ENCODE measurements around the gene DLG4. TPM values are rescaled to one million over a fixed set of nuclear protein-coding genes. Genes with fewer than 3 reads are reported as not detected.
A peak's percentile ranks its signal among the peaks of the same experiment; 100 is the strongest.

The DLG4 gene
- 20.6 TPM for total RNA-seq
- long read RNA-seq, partial matches to known transcripts = 2 of 6 reads
- long read RNA-seq, other reads (novel, unspliced or antisense) = 3 of 6 reads

DNA sequence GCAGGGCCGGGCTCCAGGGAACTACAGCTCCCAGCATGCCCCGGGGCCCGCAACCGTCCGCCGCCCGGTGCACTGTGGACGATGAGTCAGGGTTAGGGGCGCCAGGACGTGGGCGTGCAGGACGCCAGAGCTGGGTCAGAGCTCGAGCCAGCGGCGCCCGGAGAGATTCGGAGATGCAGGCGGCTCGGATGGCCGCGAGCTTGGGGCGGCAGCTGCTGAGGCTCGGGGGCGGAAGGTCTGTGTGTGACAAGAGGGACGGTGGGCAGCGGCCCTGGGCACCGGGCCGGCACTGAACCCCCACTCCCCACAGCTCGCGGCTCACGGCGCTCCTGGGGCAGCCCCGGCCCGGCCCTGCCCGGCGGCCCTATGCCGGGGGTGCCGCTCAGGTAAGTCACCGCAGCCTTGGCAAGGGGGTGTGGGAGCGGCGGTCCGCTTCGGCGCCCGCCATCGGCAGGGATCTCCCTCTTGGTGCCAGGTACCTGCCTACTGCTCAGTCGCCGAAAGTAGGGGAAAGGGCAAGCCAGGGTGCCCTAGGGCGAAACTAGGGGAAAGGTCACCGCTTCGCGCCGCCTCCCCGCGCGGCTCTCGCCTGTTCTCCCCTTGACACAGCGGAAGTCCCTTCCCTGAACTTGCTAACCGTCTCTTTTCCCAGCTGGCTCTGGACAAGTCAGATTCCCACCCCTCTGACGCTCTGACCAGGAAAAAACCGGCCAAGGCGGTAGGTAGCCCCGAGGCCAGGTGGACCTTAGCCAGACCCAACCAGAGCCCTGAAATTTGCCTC, at the start of gene DLG4, which contains the start of gene ACADVL:
TSS of gene DLG4 (minus strand) at position 25 of the 781 bp plus-strand sequence.
TSS of gene ACADVL (plus strand) at position 127 of the 781 bp plus-strand sequence. CDS start at position 174, 47 bp downstream.
- ATAC-seq (peak; percentile 88), DNase-seq (ENCODE audit: missing footprints) (peak; percentile 97)
- intact Hi-C loops (cut with DNase I) = loop anchor here (1.0 kb wide), 1 partner anchor 18 kb away; no protein-coding TSS in a partner anchor

DNA sequence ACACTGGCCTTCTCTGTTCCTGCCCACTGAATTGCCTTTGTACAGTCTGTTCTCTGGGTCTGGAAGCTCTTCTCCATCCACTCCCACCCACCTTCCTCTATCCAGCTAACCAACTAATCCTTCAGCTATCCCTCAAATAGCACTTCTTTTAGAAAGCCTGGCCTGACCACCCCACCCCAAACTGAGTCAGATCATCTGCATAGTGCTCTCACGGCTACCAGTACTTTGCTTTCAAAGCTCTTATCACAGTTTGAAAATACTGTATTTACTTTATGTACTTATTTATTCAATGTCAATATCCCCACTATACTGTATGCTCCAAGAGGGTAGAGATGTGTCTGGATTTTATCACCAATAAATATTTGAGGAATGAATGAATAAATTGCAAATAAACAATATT, 47.1 kb upstream of the DLG4 start:
- intact Hi-C loops (cut with DNase I) = no loop called here
- no peak for ATAC-seq
- DNase-seq (ENCODE audit: missing footprints) = no peak

DNA sequence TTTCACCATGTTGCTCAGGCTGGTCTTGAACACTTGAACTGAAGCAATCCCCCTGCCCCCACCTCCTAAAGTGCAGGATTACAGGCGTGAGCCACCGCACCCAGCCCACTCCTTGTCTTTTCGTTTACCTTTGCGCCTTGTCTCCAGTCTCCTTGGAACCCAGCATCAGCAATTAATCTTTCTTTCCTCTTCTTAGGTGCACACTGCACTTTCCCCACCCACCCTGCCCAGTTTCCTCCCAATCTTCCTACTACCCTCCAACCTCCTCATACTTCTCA, 44.1 kb upstream of the DLG4 start:
- DNase-seq (ENCODE audit: missing footprints) (no peak), ATAC-seq (no peak)
- intact Hi-C loops (cut with DNase I) = no loop called here

DNA sequence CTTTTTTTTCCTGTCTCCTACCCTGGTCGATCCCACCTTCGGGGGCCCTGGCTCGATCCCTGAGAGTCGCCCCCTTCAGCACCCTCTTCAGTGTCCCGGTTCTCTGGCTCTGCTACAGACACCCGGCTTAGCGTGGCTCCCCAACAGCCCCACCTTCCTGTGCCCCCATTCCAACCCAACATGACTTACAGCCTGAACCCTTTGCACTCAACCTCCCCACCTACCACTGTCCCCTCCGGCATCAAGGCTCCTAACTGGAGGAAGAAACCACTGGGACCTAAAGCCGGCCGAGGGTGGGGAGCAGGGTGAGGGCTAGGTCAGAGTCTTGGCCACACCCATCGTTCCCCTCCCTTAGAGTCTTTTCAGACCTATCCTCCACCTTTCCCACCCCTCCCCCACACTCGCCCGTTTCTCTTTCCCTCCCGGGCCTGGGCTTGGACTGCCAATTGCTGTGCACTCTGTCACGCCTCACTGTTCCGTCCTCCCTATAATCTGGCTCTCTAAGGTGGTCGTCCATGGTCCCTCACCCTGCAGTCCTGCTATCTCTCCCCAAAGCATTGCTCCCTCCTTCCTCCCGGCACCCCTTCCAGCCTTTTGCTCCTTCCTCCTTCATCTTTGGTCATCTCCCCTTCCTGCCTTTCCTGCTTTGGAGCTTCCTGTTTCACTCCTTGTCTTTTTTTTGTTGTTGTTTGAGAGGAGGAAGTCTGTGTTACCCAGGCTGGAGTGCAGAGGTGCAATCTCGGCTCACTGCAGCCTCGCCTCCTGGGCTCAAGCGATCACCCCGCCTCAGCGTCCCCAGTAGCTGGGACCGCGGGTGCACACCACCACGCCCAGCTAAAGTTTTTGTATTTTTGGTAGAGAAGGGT, 43.5 kb upstream of the DLG4 start:
- no peak for DNase-seq (ENCODE audit: missing footprints)
- ATAC-seq = peak; percentile 15
- intact Hi-C loops (cut with DNase I) = no loop called here

DNA sequence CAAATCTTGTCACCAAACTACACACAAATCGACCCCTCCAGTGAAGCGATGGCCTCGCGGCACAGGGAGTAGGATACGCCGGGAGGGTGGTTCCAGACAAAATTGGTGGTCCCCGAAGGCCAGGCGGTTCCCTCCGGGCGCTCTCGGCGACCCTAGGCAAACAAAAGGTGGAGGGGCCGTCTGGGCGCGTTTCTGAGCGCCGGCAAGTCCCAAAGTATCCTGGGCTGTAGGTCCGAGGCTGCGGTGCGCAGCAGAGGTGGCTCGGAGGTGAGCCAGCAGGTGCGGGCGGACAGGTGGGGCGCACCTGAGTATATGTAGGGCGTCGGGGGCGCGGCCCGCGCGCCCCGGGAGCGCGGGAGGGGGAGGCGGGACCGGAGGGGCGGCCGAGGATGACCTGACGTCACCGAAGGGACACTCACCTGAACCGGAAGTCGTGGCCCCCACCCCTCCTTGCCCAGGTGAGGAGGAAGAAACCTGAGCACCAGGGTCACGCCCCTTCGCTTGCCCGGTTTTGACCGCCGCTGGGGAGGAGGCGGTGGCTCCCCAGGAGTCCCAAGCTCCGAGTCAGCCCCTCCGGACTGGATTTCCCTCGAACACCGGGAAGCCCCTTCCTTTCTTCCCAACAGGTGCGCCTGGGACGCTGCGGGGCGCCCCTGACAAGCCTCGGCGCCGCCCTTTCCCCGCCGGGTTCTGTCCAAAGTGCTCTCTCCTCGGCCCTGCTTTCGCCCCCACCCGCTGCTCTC, 42.7 kb upstream of the DLG4 start, which contains the start of gene CLDN7:
TSS of gene CLDN7 (minus strand) at position 287 of the 743 bp plus-strand sequence. CDS start 435 bp downstream, outside the sequence.
- DNase-seq (ENCODE audit: missing footprints) = no peak
- intact Hi-C loops (cut with DNase I) = no loop called here
- ATAC-seq = no peak

DNA sequence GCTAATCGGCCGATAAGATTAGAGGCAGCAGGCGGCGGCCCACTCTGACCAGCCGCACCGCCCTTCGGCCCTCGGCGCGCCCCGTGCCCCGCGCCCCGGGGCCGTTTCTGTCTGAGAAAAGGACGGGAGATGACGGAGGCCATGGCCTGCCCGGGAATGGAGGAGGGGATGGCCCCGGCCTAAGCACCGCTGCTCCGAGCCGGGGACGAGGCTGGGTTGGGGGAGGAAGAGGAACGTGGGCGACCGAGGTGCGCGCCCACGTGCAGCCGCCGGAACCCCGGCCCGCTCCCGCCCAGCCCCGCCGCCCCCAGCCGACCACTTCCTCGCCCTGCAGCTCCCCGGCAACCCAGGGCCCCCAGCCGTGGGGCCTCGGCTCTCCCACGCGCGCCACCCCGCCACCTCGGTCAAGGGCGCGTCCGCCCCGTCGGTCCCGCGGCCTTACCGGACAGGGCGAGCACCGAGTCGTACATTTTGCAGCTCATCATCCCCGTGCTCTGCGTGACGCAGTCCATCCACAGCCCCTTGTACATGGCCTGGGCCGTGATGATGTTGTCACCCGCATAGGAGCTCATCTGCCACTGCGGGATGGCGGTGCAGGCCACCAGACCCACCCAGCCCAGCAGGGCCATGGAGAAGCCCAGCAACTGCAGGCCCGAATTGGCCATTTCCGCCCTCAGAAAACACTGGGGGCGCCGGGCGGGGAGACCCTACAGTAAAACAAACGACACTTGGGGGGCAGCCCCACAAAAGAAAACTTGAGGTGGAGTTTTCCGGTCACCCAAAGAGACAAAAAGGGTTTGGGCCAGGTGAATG, 41.9 kb upstream of the DLG4 start:
- peak; percentile 27 for ATAC-seq
- no peak for DNase-seq (ENCODE audit: missing footprints)
- intact Hi-C loops (cut with DNase I) = no loop called here

DNA sequence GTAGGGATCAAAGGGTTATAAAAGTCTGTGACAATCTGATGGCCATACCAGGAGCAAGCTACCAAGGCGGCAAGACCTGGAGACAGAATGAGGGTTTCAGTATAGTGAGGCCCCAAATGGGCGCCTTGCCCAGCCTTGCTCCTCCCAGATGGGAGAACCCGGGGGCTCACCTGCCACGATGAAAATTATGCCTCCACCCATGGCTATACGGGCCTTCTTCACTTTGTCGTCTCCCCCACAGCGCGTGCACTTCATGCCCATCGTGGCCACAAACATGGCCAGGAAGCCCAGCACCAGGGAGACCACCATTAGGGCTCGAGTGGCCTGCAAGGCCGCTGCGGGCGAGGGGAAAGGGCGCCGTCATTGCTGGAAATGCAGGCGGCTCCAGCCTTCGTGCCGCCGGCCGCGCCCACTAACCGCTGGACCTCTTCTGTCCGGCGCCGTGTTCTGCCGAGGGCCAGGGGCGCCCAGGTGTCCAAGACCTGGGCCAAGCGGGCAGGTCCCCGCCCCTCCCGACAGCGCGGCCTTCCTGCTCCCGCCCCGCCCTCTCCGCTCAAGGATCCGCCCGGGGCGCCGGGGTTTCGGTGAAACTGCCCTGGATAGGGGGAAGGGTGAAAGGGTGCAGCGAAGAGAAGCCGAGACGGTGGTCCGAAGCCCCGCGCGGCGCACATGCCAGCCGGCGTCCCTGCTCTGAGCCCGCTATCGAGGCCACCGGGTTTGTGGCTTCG, 41.2 kb upstream of the DLG4 start:
- DNase-seq (ENCODE audit: missing footprints) (peak; percentile 76), ATAC-seq (peak; percentile 54)
- intact Hi-C loops (cut with DNase I) = no loop called here

DNA sequence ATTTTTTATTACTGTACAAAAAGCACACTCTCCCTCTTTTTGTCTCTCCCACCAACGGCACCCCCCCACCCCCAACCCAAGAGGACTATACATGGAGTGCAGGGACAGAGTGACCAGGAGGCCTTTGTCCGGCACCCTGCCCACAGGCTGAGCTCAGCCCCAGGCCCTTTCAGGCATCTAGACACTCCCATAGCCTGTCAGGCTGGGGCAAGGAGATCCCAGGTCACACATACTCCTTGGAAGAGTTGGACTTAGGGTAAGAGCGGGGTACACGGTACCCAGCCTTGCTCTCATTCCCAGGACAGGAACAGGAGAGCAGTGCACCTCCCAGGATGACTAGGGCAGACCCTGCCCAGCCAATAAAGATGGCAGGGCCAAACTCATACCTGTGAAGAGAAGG, 40.5 kb upstream of the DLG4 start:
- ATAC-seq (peak; percentile 9), DNase-seq (ENCODE audit: missing footprints) (no peak)
- intact Hi-C loops (cut with DNase I) = no loop called here

DNA sequence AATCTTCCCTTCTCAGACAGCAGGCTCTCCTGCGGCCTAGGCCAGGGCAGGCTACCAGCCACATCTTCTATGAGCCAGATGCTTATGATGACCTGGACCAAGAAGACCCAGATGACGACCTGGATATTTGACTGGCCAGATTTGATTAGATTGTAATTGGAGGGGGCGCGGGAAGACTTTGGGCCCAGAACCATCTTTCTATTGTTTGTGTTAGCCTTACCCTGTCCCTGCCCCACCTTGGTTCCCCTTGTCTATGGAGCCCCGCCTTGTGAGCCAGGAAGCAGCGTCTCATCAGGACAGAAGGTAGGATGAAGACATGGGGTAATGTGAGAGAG, 39.9 kb upstream of the DLG4 start:
- intact Hi-C loops (cut with DNase I) = loop anchor here (10.0 kb wide), 1 partner anchor 305 kb away; the partner anchor contains the start of gene SENP3
- ATAC-seq (no peak), DNase-seq (ENCODE audit: missing footprints) (no peak)

DNA sequence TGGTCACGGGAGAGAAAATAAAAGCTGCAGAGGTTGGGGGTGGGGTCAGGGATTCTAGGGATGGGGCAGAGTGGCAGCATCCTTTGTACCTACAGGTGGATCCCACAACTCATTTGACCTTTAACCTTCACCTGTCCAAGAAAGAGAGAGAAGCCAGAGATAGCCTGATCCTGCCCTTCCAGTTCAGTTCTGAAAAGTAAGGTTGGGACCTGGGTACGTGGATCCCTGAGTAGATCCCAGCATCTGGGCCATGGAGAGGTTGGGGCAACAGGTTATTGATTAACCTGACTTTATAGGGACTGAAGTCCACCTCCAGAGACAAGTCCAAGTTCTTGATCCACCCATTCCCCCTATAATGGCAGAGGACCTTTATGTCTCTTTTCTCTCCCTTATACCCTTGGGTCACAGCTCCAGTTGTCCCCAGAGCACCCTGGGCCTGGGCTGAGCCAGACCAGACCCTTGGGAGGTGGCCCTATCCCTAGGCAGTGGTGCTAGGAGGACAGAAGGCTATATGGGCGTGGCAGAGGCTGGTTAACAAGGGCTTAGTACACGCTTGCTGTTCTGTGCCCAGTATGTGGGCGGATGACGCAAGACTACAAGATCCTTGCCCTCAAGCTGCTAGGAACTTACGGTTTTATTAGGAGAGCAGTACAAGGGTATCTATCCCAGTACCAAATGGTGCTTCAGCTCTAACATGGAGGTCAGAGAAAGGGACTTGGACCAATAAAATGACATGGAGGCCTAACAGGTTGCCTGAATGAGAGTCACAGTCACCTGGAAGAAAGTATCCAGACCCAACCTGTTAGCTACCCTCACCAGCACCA, 39.3 kb upstream of the DLG4 start:
- DNase-seq (ENCODE audit: missing footprints) (no peak), ATAC-seq (no peak)
- intact Hi-C loops (cut with DNase I) = loop anchor here (10.0 kb wide), 1 partner anchor 306 kb away; the partner anchor contains the start of gene SENP3

DNA sequence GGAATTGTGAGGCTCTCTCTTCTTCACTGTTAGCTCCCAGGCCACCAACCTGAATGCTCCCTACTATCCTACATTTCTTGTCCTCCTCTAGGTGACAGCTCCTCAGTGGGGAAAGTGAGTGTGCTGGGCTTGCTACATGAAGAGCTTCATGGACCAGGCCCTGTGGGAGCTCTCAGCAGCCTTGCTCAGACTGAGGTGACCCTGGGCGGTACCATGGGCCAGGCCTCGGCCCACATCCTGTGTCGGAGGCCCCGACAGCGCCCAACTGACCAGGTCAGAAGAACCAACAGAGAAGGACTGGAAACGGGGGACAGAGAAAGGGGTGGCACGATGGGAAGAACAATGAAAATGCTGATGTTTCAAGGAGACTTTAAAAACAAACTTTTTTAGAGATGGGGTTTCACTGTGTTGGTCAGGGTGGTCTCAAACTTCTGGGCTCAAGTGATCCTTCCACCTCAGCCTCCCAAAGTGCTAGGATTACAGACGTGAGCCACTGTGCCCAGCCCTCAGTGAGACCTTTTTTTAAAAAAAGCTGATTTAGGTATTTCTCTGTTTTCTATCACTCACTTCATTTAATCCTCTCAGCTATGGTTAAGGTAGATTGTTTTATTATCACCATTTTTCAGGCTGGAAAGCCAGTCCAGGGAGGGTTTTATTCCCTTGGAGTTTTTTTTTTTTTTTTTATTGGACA, 37.3 kb upstream of the DLG4 start:
- intact Hi-C loops (cut with DNase I) = loop anchor here (10.0 kb wide), 1 partner anchor 308 kb away; the partner anchor contains the start of gene SENP3
- ATAC-seq = no peak
- DNase-seq (ENCODE audit: missing footprints) = no peak

DNA sequence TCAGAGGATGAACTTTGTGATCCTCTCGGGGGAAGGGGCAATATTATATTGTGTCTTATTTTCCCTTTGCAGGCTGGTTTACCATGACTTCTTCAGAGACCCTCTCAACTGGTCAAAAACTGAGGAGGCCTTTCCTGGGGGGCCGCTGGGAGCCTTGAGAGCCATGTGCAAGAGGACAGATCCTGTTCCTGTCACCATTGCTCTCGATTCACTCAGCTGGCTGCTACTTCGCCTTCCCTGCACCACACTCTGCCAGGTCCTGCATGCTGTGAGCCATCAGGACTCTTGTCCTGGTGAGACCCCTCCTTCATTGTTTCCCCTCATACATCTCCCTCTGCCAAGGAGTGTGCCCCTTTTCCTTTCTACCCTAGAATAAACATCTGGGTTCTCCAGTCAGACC, 34.9 kb upstream of the DLG4 start:
- no peak for DNase-seq (ENCODE audit: missing footprints)
- intact Hi-C loops (cut with DNase I) = loop anchor here (5.0 to 10.0 kb wide), 2 partner anchors 98 to 310 kb away; partner anchors contain the start of genes KCTD11 and SENP3
- ATAC-seq = no peak

DNA sequence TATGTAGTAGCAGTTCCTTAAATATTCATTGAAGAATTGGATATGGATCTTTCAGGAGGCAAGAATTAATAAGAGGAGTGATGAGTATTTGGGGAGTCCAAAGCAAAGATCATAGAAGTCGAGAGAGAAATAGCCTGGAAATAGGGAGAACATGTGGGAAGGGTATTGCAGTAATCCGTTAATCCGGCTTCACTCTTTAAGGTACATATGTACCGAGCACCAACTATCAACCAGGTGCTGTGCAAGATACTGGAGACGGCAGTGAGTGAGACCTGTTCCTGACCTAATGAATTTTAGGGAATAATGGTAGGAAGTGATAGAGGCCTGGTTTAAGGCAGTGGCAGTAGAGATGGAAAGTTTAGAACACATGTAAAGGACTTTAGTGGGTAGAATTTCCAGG, 33.4 kb upstream of the DLG4 start:
- DNase-seq (ENCODE audit: missing footprints) (no peak), ATAC-seq (no peak)
- intact Hi-C loops (cut with DNase I) = loop anchor here (5.0 to 10.0 kb wide), 2 partner anchors 99 to 312 kb away; partner anchors contain the start of genes KCTD11 and SENP3

DNA sequence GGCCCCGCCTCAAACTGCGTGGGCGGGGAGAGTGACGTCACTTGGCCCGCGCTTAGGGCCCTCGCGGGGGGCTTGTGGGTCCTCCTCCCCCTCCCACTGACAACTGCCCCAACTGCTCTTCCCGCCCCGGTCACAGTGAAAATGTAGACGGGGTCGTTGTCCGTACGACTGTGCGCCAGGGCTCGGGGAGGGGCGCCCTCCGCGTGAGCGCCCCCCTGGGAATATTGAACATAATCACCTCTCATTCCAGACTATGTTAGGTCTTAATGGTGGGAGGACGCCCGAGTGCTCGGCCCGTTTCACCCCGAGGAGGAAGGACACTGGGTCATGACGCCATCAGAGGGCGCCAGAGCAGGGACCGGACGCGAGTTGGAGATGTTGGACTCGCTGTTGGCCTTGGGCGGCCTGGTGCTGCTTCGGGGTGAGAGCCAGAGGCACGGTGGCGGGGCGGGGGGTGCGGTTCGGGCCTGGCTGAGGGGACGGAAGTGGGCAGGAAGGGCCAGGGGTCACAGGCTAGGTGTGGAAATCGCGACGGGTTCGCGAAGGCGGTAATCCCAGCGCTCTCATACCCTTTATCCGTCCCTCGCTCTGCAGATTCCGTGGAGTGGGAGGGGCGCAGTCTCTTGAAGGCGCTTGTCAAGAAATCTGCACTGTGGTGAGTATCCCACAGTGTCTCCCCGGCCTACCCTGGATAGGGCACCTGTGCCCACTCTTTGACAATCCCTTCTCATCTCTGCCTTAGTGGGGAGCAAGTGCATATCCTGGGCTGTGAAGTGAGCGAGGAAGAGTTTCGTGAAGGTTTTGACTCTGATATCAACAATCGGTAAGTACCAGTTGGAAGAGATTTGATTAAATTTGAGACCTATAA, 32.8 kb upstream of the DLG4 start, which contains the start of gene ELP5:
TSS of gene ELP5 (plus strand) at position 40 of the 868 bp plus-strand sequence. CDS start at position 376, 336 bp downstream.
- peak; percentile 97 for DNase-seq (ENCODE audit: missing footprints)
- intact Hi-C loops (cut with DNase I) = loop anchor here (1.0 to 10.0 kb wide), 3 partner anchors 29 to 312 kb away; partner anchors contain the start of genes KCTD11, SENP3 and SLC2A4
- peak; percentile 78 for ATAC-seq
